ENCODE measurements around the gene RAB24.

DNA sequence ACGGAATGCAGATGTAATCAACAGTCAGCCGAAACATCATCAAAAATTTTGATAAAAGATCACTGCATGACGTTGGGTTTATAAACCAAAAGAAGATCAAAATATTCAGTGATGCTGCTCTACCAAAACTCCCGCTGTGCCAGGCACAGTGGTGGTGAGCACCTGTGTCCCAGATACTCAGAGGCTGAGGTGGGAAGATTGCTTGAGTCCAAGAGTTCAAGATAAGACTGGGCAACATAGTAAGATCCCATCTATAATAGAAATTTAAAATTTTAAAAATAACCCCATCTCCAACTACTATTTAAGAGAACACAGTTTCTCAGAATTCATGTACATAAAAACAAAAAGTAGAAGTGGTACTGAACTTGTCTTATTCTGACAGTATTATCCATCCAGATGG is 44.2 kb upstream of the RAB24 start:
- no peak for TF ChIP-seq CTCF (conservative IDR thresholded peaks at IDR 0.05; ENCODE audit: low read depth in 2 of 2)
- no peak for TF ChIP-seq EZH2 (IDR thresholded peaks at IDR 0.05; ENCODE audit: low read depth, unreplicated experiment)
- no peak for TF ChIP-seq POLR2AphosphoS5 (IDR thresholded peaks at IDR 0.05; ENCODE audit: low read depth)
- TF ChIP-seq CREB1 (CRISPR knock-in tag; IDR thresholded peaks at IDR 0.05; ENCODE audit: low read depth), result no peak
- TF ChIP-seq, protein P1, sequence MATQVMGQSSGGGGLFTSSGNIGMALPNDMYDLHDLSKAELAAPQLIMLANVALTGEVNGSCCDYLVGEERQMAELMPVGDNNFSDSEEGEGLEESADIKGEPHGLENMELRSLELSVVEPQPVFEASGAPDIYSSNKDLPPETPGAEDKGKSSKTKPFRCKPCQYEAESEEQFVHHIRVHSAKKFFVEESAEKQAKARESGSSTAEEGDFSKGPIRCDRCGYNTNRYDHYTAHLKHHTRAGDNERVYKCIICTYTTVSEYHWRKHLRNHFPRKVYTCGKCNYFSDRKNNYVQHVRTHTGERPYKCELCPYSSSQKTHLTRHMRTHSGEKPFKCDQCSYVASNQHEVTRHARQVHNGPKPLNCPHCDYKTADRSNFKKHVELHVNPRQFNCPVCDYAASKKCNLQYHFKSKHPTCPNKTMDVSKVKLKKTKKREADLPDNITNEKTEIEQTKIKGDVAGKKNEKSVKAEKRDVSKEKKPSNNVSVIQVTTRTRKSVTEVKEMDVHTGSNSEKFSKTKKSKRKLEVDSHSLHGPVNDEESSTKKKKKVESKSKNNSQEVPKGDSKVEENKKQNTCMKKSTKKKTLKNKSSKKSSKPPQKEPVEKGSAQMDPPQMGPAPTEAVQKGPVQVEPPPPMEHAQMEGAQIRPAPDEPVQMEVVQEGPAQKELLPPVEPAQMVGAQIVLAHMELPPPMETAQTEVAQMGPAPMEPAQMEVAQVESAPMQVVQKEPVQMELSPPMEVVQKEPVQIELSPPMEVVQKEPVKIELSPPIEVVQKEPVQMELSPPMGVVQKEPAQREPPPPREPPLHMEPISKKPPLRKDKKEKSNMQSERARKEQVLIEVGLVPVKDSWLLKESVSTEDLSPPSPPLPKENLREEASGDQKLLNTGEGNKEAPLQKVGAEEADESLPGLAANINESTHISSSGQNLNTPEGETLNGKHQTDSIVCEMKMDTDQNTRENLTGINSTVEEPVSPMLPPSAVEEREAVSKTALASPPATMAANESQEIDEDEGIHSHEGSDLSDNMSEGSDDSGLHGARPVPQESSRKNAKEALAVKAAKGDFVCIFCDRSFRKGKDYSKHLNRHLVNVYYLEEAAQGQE (IDR thresholded peaks at IDR 0.05; ENCODE audit: unreplicated experiment), result no peak
- no peak for TF ChIP-seq NANOG (IDR thresholded peaks at IDR 0.05; ENCODE audit: borderline replicate concordance)
- no peak for TF ChIP-seq EZH2phosphoT487 (IDR thresholded peaks at IDR 0.05; ENCODE audit: unreplicated experiment)
- no peak for TF ChIP-seq STAT1 (IDR thresholded peaks at IDR 0.05; ENCODE audit: unreplicated experiment)
- no peak for TF ChIP-seq JUNB (IDR thresholded peaks at IDR 0.05; ENCODE audit: unreplicated experiment)
- TF ChIP-seq ETS1 (IDR thresholded peaks at IDR 0.05), result no peak
- TF ChIP-seq ZNF462 (CRISPR knock-in tag; IDR thresholded peaks at IDR 0.05), result no peak

Measured in GM23338 (cell line).